PC-9 (cell line): ENCODE results near the gene FGF7.

Experiments
- CTCF ChIP-seq: fragments of 200-600 bp; sonication (generic); conservative IDR thresholded peaks from 2 replicates; pipeline ENCODE4 v1.6.1; 2017; ENCODE audit warnings: mixed run types, antibody characterized with exemption, mild to moderate bottlenecking, moderate library complexity
- EZH2 ChIP-seq: fragments of 200-600 bp; sonication (generic); IDR thresholded peaks from 2 replicates; pipeline ENCODE4 v1.8.0; 2017; ENCODE audit warnings: antibody characterized with exemption, low read depth

DNA sequence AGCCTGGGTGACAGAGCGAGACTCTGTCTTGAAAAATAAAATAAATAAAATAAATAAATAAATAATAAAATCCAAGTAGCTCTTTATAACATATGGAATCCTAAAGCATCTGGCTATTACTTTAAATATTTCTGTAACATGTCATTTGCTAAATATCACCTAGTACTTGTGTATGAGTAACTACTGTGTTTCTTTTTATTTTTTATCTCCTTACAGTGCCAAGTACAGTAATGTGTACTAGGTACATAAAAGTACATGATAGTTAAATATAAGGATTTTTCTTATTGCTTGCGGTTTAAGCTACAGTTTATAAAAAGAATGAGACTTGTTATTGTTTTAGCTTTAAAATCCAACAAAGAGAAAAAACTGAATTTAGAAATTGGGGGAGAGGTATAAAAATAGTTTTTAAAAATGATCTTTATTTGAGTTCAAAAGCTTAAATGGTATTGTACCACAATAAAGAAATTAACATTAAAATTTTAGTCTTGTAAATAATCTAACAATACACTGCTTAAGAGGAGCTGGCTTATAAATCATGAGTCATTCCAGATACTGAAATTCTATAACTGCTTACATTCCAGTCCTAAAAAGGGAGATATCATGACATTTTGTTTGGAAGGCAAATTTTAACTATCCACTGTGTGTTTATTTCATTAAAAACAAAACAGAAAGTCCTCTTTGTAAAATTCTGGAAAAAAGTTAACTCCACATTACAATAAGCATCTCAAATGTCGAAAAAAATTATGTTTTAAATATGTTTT, 73.1 kb downstream of the FGF7 start:
- TF ChIP-seq CTCF = no peak
- no peak for TF ChIP-seq EZH2
